Naive thymus-derived CD8-positive, alpha-beta T cell (primary cell): Measurements from ENCODE around the gene EPN2. TPM values are rescaled to one million over a fixed set of nuclear protein-coding genes. Genes with fewer than 3 reads are reported as not detected.
A peak's percentile ranks its signal among the peaks of the same experiment; 100 is the strongest.

Experiments
- ATAC-seq, 2 donors: fragments of 150-1000 bp; cut with Tn5 transposase in 1 of 2; sonication (Bioruptor Pico), chemical (Tn5 transposase) in 1 of 2; 1 replicate in 1 of 2; 2 replicates in 1 of 2; pipeline ENCODE4 v1.10.0; 2021; ENCODE audit warnings: mild to moderate bottlenecking in 2 of 2, moderate library complexity in 2 of 2
- POLR2A ChIA-PET: fragments of 350-600 bp; sonication (Branson Sonifier 250); formaldehyde crosslinking; loops from one replicate; lab custom pipeline; 2021; ENCODE audit warnings: antibody characterized with exemption; lab: Charles Lee
- DNase-seq, 10 donors: peaks; one replicate each; pipeline versions ENCODE4 v3.0.0 to v3.0.0-alpha.2; 2020 to 2022
- H3K27ac Mint-ChIP-seq, 10 donors: one replicate each; pipeline ENCODE4 v1.8.0; 2020 to 2022; ENCODE audit warnings: mild to moderate bottlenecking in 10 of 10, mixed read lengths in 10 of 10, moderate library complexity in 4 of 10, inconsistent platforms in 1 of 10
- H3K27me3 Mint-ChIP-seq, 5 donors: one replicate each; pipeline ENCODE4 v1.8.0; 2021 to 2022; ENCODE audit warnings: mixed read lengths in 5 of 5
- H3K36me3 Mint-ChIP-seq, 3 donors: one replicate each; pipeline ENCODE4 v1.8.0; 2020 to 2022; ENCODE audit warnings: mixed read lengths in 3 of 3, mild to moderate bottlenecking in 2 of 3, inconsistent platforms in 1 of 3
- H3K4me1 Mint-ChIP-seq, 4 donors: one replicate each; pipeline ENCODE4 v1.8.0; 2021 to 2022; ENCODE audit warnings: mixed read lengths in 4 of 4
- H3K4me3 Mint-ChIP-seq, 10 donors: one replicate each; pipeline ENCODE4 v1.8.0; 2020 to 2022; ENCODE audit warnings: mild to moderate bottlenecking in 10 of 10, mixed read lengths in 10 of 10, moderate library complexity in 6 of 10, inconsistent platforms in 1 of 10
- H3K9me3 Mint-ChIP-seq, 9 donors: one replicate each; pipeline ENCODE4 v1.8.0; 2020 to 2022; ENCODE audit warnings: mixed read lengths in 9 of 9, mild to moderate bottlenecking in 3 of 9, inconsistent platforms in 1 of 9, moderate library complexity in 1 of 9
- polyA plus RNA-seq, 3 donors: library from polyadenylated mRNA; unstranded; fragments of 300-500 nt; fragmentation: Illumina TruSeq; gene quantifications; one replicate each; pipeline ENCODE4 v1.2.3, GENCODE V29; 2021
- total RNA-seq, 8 experiments: library from RNA in 2 of 8; stranded (reverse) in 2 of 8; gene quantifications; one replicate each; pipeline ENCODE4 v1.2.3 and lab custom pipeline; 2021 to 2026

EPN2 gene
- total and polyA plus RNA-seq, 5 experiments from 2014 or later: 1.3 to 6.5 (median 3.7) TPM

GRCh38 chr17:19365833-19366636 lies 128.9 kb downstream of the EPN2 start:
- H3K4me1 Mint-ChIP-seq: peaks cover 12 to 42% (median 29%) of the 10 kb centered on the region in 4 donors
- H3K9me3 Mint-ChIP-seq: peaks cover 0 to 2% (median 0%) of the 10 kb centered on the region in 9 donors
- no peaks in the 10 kb centered on the region for H3K36me3 Mint-ChIP-seq
- peak overlapping the region in 1 of 10 donors; percentile 38 for H3K27ac Mint-ChIP-seq
- POLR2A ChIA-PET: interaction anchor here (0.7 to 2.2 kb wide), 4 partner anchors 9 to 81 kb away, joined by 3 to 14 read pairs (median 4); partner anchors contain the start of gene MAPK7
- no peak overlapping the region for H3K4me3 Mint-ChIP-seq
- H3K27me3 Mint-ChIP-seq: peaks cover 0 to 17% (median 6%) of the 10 kb centered on the region in 5 donors
- ATAC-seq: no peak
- DNase-seq: peak in 1 of 10 donors; percentile 45

GRCh38 chr17:19366637-19366972 lies 129.4 kb downstream of the EPN2 start:
- POLR2A ChIA-PET: no interaction called here
- Mint-ChIP-seq H3K4me3 (no peak overlapping the region), H3K27me3 (peaks cover 0 to 11% (median 3%) of the 10 kb centered on the region in 5 donors), H3K9me3 (peaks cover 0 to 2% (median 0%) of the 10 kb centered on the region in 9 donors), H3K36me3 (no peaks in the 10 kb centered on the region), H3K4me1 (peaks cover 11 to 46% (median 32%) of the 10 kb centered on the region in 4 donors), H3K27ac (peak overlapping the region in 1 of 10 donors; percentile 22)
- DNase-seq (peak in 1 of 10 donors; percentile 18), ATAC-seq (no peak)

- Mint-ChIP-seq H3K9me3 (no peaks in the 10 kb centered on the region), H3K36me3 (no peaks in the 10 kb centered on the region), H3K4me1 (peaks cover 11 to 48% (median 30%) of the 10 kb centered on the region in 4 donors), H3K4me3 (no peak overlapping the region), H3K27me3 (peaks cover 0 to 10% (median 3%) of the 10 kb centered on the region in 5 donors), H3K27ac (peak overlapping the region in 2 of 10 donors; percentile 48 to 55)
- POLR2A ChIA-PET: no interaction called here
- DNase-seq (no peak), ATAC-seq (no peak)
These were observed 131.1 kb downstream of the EPN2 start for GRCh38 chr17:19368229-19368628.

GRCh38 chr17:19369107-19369778 lies 132.1 kb downstream of the EPN2 start:
- H3K9me3 Mint-ChIP-seq: no peaks in the 10 kb centered on the region
- ATAC-seq: no peak
- peaks cover 0 to 10% (median 3%) of the 10 kb centered on the region in 5 donors for H3K27me3 Mint-ChIP-seq
- H3K4me3 Mint-ChIP-seq: peak overlapping the region in 7 of 10 donors; percentile 2 to 88 (median 41)
- H3K27ac Mint-ChIP-seq: peak overlapping the region in 7 of 10 donors; percentile 2 to 98 (median 73)
- POLR2A ChIA-PET: no interaction called here
- no peaks in the 10 kb centered on the region for H3K36me3 Mint-ChIP-seq
- DNase-seq: no peak
- peaks cover 11 to 44% (median 30%) of the 10 kb centered on the region in 4 donors for H3K4me1 Mint-ChIP-seq

- peaks cover 11 to 46% (median 30%) of the 10 kb centered on the region in 4 donors for H3K4me1 Mint-ChIP-seq
- H3K27me3 Mint-ChIP-seq: peaks cover 0 to 10% (median 3%) of the 10 kb centered on the region in 5 donors
- DNase-seq: peak in 3 of 10 donors; percentile 12 to 30 (median 24)
- no peaks in the 10 kb centered on the region for H3K36me3 Mint-ChIP-seq
- POLR2A ChIA-PET: no interaction called here
- peak overlapping the region; percentile 38 to 98 (median 77) for H3K27ac Mint-ChIP-seq
- H3K4me3 Mint-ChIP-seq: peak overlapping the region; percentile 13 to 88 (median 70)
- peak; percentile 44 to 64 for ATAC-seq
- H3K9me3 Mint-ChIP-seq: no peaks in the 10 kb centered on the region
These were observed 132.8 kb downstream of the EPN2 start for GRCh38 chr17:19369846-19370492.

GRCh38 chr17:19370493-19370960 lies 133.4 kb downstream of the EPN2 start:
- Mint-ChIP-seq H3K9me3 (no peaks in the 10 kb centered on the region), H3K36me3 (no peaks in the 10 kb centered on the region), H3K4me3 (peak overlapping the region in 8 of 10 donors; percentile 54 to 88 (median 72)), H3K27ac (peak overlapping the region in 5 of 10 donors; percentile 73 to 98 (median 88)), H3K4me1 (peaks cover 11 to 46% (median 30%) of the 10 kb centered on the region in 4 donors), H3K27me3 (peaks cover 0 to 8% (median 3%) of the 10 kb centered on the region in 5 donors)
- no peak for ATAC-seq
- no peak for DNase-seq
- POLR2A ChIA-PET: interaction anchor here (0.8 kb wide), 1 partner anchor 8 kb away, joined by 3 read pairs; the partner anchor contains the start of gene B9D1

GRCh38 chr17:19371259-19372010 lies 134.3 kb downstream of the EPN2 start:
- H3K4me1 Mint-ChIP-seq: peaks cover 11 to 50% (median 31%) of the 10 kb centered on the region in 4 donors

GRCh38 chr17:19372011-19372370 lies 134.8 kb downstream of the EPN2 start:
- ATAC-seq (no peak), DNase-seq (no peak)
- Mint-ChIP-seq H3K4me1 (peaks cover 14 to 52% (median 35%) of the 10 kb centered on the region in 4 donors), H3K27me3 (no peaks in the 10 kb centered on the region), H3K4me3 (peak overlapping the region in 2 of 10 donors; percentile 28 to 55), H3K36me3 (no peaks in the 10 kb centered on the region), H3K9me3 (no peaks in the 10 kb centered on the region), H3K27ac (peak overlapping the region in 3 of 10 donors; percentile 65 to 98 (median 79))
- POLR2A ChIA-PET: no interaction called here

More at GRCh38 chr17:19371259-19372010, 134.3 kb downstream of the EPN2 start:
- Mint-ChIP-seq H3K9me3 (no peaks in the 10 kb centered on the region), H3K4me3 (peak overlapping the region in 6 of 10 donors; percentile 10 to 55 (median 36)), H3K27me3 (no peaks in the 10 kb centered on the region), H3K27ac (peak overlapping the region in 5 of 10 donors; percentile 59 to 98 (median 79)), H3K36me3 (no peaks in the 10 kb centered on the region)
- ATAC-seq (no peak), DNase-seq (no peak)
- POLR2A ChIA-PET: interaction anchor here (0.8 kb wide), 1 partner anchor 9 kb away, joined by 3 read pairs; the partner anchor contains the start of gene B9D1

- Mint-ChIP-seq H3K27ac (peak overlapping the region in 2 of 10 donors; percentile 65 to 79), H3K4me1 (peaks cover 15 to 56% (median 40%) of the 10 kb centered on the region in 4 donors), H3K27me3 (no peaks in the 10 kb centered on the region), H3K9me3 (no peaks in the 10 kb centered on the region), H3K36me3 (no peaks in the 10 kb centered on the region), H3K4me3 (peak overlapping the region in 1 of 10 donors; percentile 30)
- ATAC-seq: no peak
- DNase-seq: no peak
- POLR2A ChIA-PET: no interaction called here
These were observed 135.3 kb downstream of the EPN2 start for GRCh38 chr17:19372439-19372838.

- Mint-ChIP-seq H3K4me3 (no peak overlapping the region), H3K27me3 (no peaks in the 10 kb centered on the region), H3K9me3 (no peaks in the 10 kb centered on the region), H3K4me1 (peaks cover 17 to 59% (median 41%) of the 10 kb centered on the region in 4 donors), H3K27ac (no peak overlapping the region), H3K36me3 (no peaks in the 10 kb centered on the region)
- DNase-seq (no peak), ATAC-seq (no peak)
- POLR2A ChIA-PET: no interaction called here
These were observed 135.8 kb downstream of the EPN2 start for GRCh38 chr17:19372866-19373504.

GRCh38 chr17:19374136-19374535 lies 137.0 kb downstream of the EPN2 start:
- Mint-ChIP-seq H3K36me3 (no peaks in the 10 kb centered on the region), H3K27ac (no peak overlapping the region), H3K4me3 (no peak overlapping the region), H3K27me3 (no peaks in the 10 kb centered on the region), H3K4me1 (peaks cover 15 to 53% (median 39%) of the 10 kb centered on the region in 4 donors), H3K9me3 (no peaks in the 10 kb centered on the region)
- DNase-seq: no peak
- ATAC-seq: no peak
- POLR2A ChIA-PET: interaction anchor here (1.5 kb wide), 1 partner anchor 12 kb away, joined by 4 read pairs; the partner anchor contains the start of gene B9D1
